GM19240 (cell line): ENCODE results near the gene TLCD3A.
"Not testable (repeated sequence)": the region's sequence is repeated elsewhere in the genome, so short reads cannot be mapped to it uniquely, and the experiment has no call there.

Source experiments
- DNase-seq: peaks from one replicate; pipeline ENCODE4 v3.0.0; 2011; ENCODE audit warnings: low spot score; ENCODE audit not compliant: insufficient read length

The TLCD3A gene

DNA sequence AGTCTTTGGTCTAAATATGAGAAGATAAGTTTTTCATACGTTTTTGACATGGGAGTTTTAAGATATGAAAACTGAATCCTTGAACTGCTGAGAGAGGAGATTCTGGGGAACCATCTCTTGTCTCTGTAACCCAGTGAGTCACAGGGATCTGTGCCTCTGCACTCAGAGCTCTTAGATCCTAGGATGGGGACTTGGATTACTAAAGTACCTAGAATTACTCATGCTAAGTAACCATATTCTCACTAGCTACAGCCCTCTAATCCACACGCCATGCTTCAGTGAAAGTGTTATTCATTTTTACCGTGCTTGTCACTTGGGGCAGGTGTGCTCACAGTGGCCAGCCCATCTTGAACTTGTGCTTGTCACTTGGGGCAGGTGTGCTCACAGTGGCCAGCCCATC lies 51.7 kb downstream of the TLCD3A start:
- no peak for DNase-seq

DNA sequence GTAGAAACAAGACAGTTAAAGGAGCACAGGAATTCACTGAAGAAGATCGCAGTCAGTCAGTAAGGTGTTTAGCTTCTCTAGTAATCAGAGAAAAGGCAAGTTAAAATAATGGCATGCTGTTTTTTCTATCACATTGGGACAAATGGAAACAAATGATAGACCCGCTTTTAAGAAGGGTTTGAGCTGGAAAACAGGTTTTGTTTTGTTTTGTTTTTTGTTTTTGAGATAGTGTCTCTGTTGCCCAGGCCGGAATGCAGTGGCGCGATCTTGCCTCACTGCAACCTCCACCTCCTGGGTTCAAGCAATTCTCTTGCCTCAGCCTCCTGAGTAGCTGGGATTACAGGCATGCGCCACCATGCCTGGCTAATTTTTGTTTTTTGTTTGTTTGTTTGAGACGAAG lies 53.5 kb downstream of the TLCD3A start:
- DNase-seq = not testable (repeated sequence)

GRCh38 chr17:787641-788221 lies 55.3 kb downstream of the TLCD3A start:
- DNase-seq = no peak

GRCh38 chr17:788551-788950 lies 56.2 kb downstream of the TLCD3A start:
- no peak for DNase-seq

- DNase-seq = no peak
Measured at GRCh38 chr17:789160-789840, 56.9 kb downstream of the TLCD3A start.

DNA sequence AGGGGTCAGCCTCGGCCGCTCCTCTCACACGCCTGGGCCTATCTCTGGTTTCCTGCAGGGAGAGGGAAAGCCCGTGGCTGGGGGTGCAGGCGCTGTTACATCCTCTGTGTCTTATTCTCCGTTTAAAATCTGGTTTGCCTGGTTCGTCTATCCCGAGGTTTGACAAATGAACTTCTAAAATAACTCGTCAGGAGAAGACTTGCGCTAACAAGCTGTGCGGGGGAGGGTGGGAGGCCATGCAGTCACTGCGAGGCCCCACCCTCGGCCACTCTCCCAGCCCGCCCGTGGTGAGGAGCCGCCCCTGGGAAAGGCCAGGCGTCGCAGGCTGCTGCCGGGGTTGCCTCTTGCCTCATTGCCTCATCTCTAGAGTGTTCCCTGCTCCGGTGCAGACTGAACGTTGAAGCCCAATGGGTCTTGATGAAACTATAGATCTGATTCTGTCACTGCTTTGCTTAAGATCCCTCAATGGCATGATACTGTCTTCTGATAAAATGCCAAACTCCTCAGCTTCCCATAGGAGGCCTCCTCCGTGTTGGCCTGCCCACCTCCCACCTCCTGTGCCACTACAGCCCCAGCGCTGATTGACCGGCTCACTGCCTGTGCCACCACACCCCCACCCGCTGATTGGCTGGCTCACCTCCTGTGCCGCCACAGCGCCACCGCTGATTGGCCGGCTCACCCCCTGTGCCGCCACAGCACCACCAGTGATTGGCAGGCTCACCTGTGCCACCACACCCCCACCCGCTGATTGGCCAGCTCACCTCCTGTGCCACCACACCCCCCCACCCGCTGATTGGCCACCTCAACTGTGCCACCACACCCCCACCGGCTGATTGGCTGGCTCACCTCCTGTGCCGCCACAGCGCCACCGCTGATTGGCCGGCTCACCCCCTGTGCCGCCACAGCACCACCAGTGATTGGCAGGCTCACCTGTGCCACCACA lies 57.8 kb downstream of the TLCD3A start:
- DNase-seq = not testable (repeated sequence)

DNA sequence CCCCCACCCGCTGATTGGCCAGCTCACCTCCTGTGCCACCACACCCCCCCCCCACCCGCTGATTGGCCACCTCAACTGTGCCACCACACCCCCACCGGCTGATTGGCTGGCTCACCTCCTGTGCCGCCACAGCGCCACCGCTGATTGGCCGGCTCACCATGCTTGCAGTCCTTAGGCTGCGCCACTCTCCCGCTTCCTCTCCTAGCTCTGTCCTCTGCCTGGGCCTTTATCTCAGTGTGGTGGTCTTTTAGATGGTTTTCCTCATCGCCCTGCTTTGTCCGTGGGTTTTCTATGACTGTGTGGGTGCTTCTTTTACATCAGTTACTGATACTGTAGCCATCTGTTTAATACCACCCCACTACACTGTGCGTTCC lies 58.5 kb downstream of the TLCD3A start:
- not testable (repeated sequence) for DNase-seq

DNA sequence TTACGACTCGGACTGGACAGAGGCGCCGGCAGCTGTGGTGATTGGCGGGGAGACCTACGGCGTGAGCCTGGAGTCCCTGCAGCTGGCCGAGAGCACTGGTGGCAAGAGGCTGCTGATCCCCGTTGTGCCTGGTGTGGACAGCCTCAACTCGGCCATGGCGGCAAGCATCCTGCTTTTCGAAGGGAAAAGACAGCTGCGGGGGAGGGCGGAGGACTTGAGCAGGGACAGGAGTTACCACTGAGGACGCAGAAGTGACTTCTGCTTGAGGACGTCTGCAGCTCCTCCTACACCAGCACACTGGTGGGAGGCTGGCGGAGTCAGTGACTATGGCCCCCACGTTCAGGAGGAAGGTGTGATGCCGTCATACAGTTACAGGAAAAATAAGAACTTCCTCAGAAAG lies 59.4 kb downstream of the TLCD3A start:
- no peak for DNase-seq

- no peak for DNase-seq
Measured at GRCh38 chr17:792277-792676, 59.9 kb downstream of the TLCD3A start.
